H9 (cell line): ENCODE data around the gene CDH4. TPM values are rescaled to one million over a fixed set of nuclear protein-coding genes. Genes with fewer than 3 reads are reported as not detected.
A peak's percentile ranks its signal among the peaks of the same experiment; 100 is the strongest.

Experiments
- DNase-seq: peaks from one replicate; pipeline ENCODE4 v3.0.0-alpha.2; 2017
- H2AFZ ChIP-seq: one replicate; pipeline ENCODE4 v1.6.1; 2013; ENCODE audit warnings: mild to moderate bottlenecking, low read length, control low read depth, moderate library complexity
- H2AK5ac ChIP-seq: 2 replicates; pipeline ENCODE4 v1.6.1; 2013; ENCODE audit warnings: low read length, control low read depth, mixed read lengths; ENCODE audit not compliant: insufficient read length
- H2BK120ac ChIP-seq: one replicate; pipeline ENCODE4 v1.6.1; 2013; ENCODE audit warnings: low read depth, mild to moderate bottlenecking, low read length, control low read depth, inconsistent platforms; ENCODE audit not compliant: poor library complexity, severe bottlenecking
- H2BK12ac ChIP-seq: 2 replicates; pipeline ENCODE4 v1.6.1; 2013; ENCODE audit warnings: low read length, control low read depth, mixed read lengths, low read depth; ENCODE audit not compliant: insufficient read length
- H2BK15ac ChIP-seq: 2 replicates; pipeline ENCODE4 v1.6.1; 2013; ENCODE audit warnings: low read depth, low read length, control low read depth
- H2BK20ac ChIP-seq: one replicate; pipeline ENCODE4 v1.6.1; 2013; ENCODE audit warnings: low read depth, mild to moderate bottlenecking, low read length, control low read depth, inconsistent platforms; ENCODE audit not compliant: poor library complexity, severe bottlenecking
- H2BK5ac ChIP-seq: 2 replicates; pipeline ENCODE4 v1.6.1; 2013; ENCODE audit warnings: low read length, control low read depth, mixed read lengths; ENCODE audit not compliant: insufficient read length
- H3K14ac ChIP-seq: 2 replicates; pipeline ENCODE4 v1.6.1; 2013; ENCODE audit warnings: low read length, control low read depth; ENCODE audit not compliant: insufficient read depth
- H3K18ac ChIP-seq: 2 replicates; pipeline ENCODE4 v1.6.1; 2013; ENCODE audit warnings: low read depth, mild to moderate bottlenecking, mixed read lengths, low read length, control low read depth; ENCODE audit not compliant: insufficient read length
- H3K23ac ChIP-seq: 2 replicates; pipeline ENCODE4 v1.6.1; 2013; ENCODE audit warnings: low read length, control low read depth, mixed read lengths, low read depth; ENCODE audit not compliant: insufficient read length
- H3K23me2 ChIP-seq: 2 replicates; pipeline ENCODE4 v1.6.1; 2013; ENCODE audit warnings: low read depth, mild to moderate bottlenecking, mixed read lengths, low read length, control low read depth; ENCODE audit not compliant: insufficient read length, poor library complexity, severe bottlenecking
- H3K27ac ChIP-seq: 2 replicates; pipeline ENCODE4 v1.5.1; 2013; ENCODE audit warnings: low read length, control low read depth, mixed read lengths, low read depth; ENCODE audit not compliant: insufficient read length
- H3K27me3 ChIP-seq: 2 replicates; pipeline ENCODE4 v1.6.1; 2013; ENCODE audit warnings: low read length, control low read depth, inconsistent platforms; ENCODE audit not compliant: insufficient read depth
- H3K4ac ChIP-seq: 2 replicates; pipeline ENCODE4 v1.6.1; 2013; ENCODE audit warnings: low read depth, mild to moderate bottlenecking, control low read depth, inconsistent platforms, low read length, moderate library complexity
- H3K4me1 ChIP-seq: 2 replicates; pipeline ENCODE4 v1.6.1; 2013; ENCODE audit warnings: low read length, control low read depth, inconsistent platforms; ENCODE audit not compliant: insufficient read depth
- H3K4me2 ChIP-seq: 2 replicates; pipeline ENCODE4 v1.6.1; 2013; ENCODE audit warnings: low read length, control low read depth, mixed read lengths; ENCODE audit not compliant: insufficient read length, insufficient read depth
- H3K56ac ChIP-seq: 2 replicates; pipeline ENCODE4 v1.6.1; 2013; ENCODE audit warnings: low read depth, mild to moderate bottlenecking, mixed read lengths, low read length, control low read depth; ENCODE audit not compliant: insufficient read length
- H3K79me1 ChIP-seq: 2 replicates; pipeline ENCODE4 v1.6.1; 2013; ENCODE audit warnings: low read depth, mild to moderate bottlenecking, moderate library complexity, low read length, control low read depth, inconsistent platforms; ENCODE audit not compliant: insufficient read depth, poor library complexity, severe bottlenecking
- H3K79me2 ChIP-seq: 2 replicates; pipeline ENCODE4 v1.6.1; 2013; ENCODE audit warnings: low read length, control low read depth, inconsistent platforms; ENCODE audit not compliant: insufficient read depth
- H3K9ac ChIP-seq: 2 replicates; pipeline ENCODE4 v1.6.1; 2013; ENCODE audit warnings: low read length, control low read depth, mixed read lengths; ENCODE audit not compliant: insufficient read length; ENCODE audit errors: extremely low read depth
- H3K9me3 ChIP-seq: one replicate; pipeline ENCODE4 v1.6.1; 2013; ENCODE audit warnings: low read depth, low read length, inconsistent platforms; ENCODE audit not compliant: control insufficient read depth
- H3T11ph ChIP-seq: one replicate; pipeline ENCODE4 v1.6.1; 2013; ENCODE audit warnings: mild to moderate bottlenecking, low read length, control low read depth, inconsistent platforms
- H4K20me1 ChIP-seq: one replicate; pipeline ENCODE4 v1.6.1; 2013; ENCODE audit not compliant: control insufficient read depth, insufficient read length, insufficient read depth
- H4K5ac ChIP-seq: 2 replicates; pipeline ENCODE4 v1.6.1; 2013; ENCODE audit warnings: low read depth, mild to moderate bottlenecking, mixed read lengths, low read length, control low read depth; ENCODE audit not compliant: insufficient read length
- H4K8ac ChIP-seq: replicated peaks from 2 replicates; pipeline ENCODE4 v1.6.1; 2013; ENCODE audit warnings: low read length, control low read depth, mixed read lengths, low read depth; ENCODE audit not compliant: insufficient read length
- H4K91ac ChIP-seq: 2 replicates; pipeline ENCODE4 v1.6.1; 2013; ENCODE audit warnings: low read depth, mild to moderate bottlenecking, moderate library complexity, mixed read lengths, low read length, control low read depth; ENCODE audit not compliant: insufficient read length
- H3K27ac Mint-ChIP-seq, 3 experiments: 2 replicates in 2 of 3; 3 replicates in 1 of 3; pipeline ENCODE4 v1.8.0; 2020 to 2021; ENCODE audit warnings: mixed read lengths in 3 of 3, mild to moderate bottlenecking in 1 of 3, moderate library complexity in 1 of 3
- H3K27me3 Mint-ChIP-seq: 2 replicates; pipeline ENCODE4 v1.8.0; 2021; ENCODE audit warnings: low read depth, mild to moderate bottlenecking, moderate library complexity, mixed read lengths
- H3K36me3 Mint-ChIP-seq, 3 experiments: 2 replicates in 2 of 3; 3 replicates in 1 of 3; pipeline ENCODE4 v1.8.0; 2020 to 2021; ENCODE audit warnings: low read depth in 3 of 3, mixed read lengths in 3 of 3; ENCODE audit not compliant: insufficient read depth in 1 of 3
- H3K4me1 Mint-ChIP-seq, 2 experiments: 2 replicates each; pipeline ENCODE4 v1.8.0; 2020; ENCODE audit warnings: mixed read lengths in 2 of 2
- H3K4me3 Mint-ChIP-seq, 2 experiments: 2 replicates in 1 of 2; 3 replicates in 1 of 2; pipeline ENCODE4 v1.8.0; 2020 to 2021; ENCODE audit warnings: mild to moderate bottlenecking in 2 of 2, mixed read lengths in 2 of 2, moderate library complexity in 1 of 2
- H3K9me3 Mint-ChIP-seq, 2 experiments: 2 replicates in 1 of 2; 3 replicates in 1 of 2; pipeline ENCODE4 v1.8.0; 2020; ENCODE audit warnings: mild to moderate bottlenecking in 2 of 2, mixed read lengths in 2 of 2, moderate library complexity in 1 of 2
- CTCF ChIP-seq: fragments of 200-600 bp; sonication (generic); conservative IDR thresholded peaks from 3 replicates; pipeline ENCODE4 v1.8.0; 2021; ENCODE audit warnings: antibody characterized with exemption, mild to moderate bottlenecking
- WGBS: extraction: QIAGEN DNeasy Blood & Tissue Kit; methylation state at CpG from one replicate; pipeline ENCODE4 v1.1.7; 2013; ENCODE audit warnings: missing lambda C conversion rate, low lambda C conversion rate, mixed read lengths; ENCODE audit not compliant: insufficient read length; ENCODE audit errors: extremely low coverage; 5-methylcytosine and 5-hydroxymethylcytosine counted together
- total RNA-seq: library from RNA; stranded (reverse); gene quantifications from 2 replicates; pipeline ENCODE4 v1.2.1, GENCODE V29; 2021

The CDH4 gene
- total RNA-seq, 1 experiment from 2014 or later: 3.0 TPM

GRCh38 chr20:61752576-61752975 lies 500.5 kb downstream of the CDH4 start:
- Histone ChIP-seq H2BK5ac (no peak overlapping the region), H3K27me3 (no peaks in the 10 kb centered on the region), H3T11ph (no peak overlapping the region), H3K18ac (no peak overlapping the region), H3K27ac (no peak overlapping the region), H3K4me2 (no peak overlapping the region), H3K23ac (no peak overlapping the region), H3K4me1 (peaks cover 1% of the 10 kb centered on the region), H3K9me3 (no peaks in the 10 kb centered on the region), H2BK12ac (no peak overlapping the region), H3K23me2 (no peaks in the 10 kb centered on the region), H2BK20ac (no peak overlapping the region), H4K8ac (no peak overlapping the region), H2AFZ (no peak overlapping the region), H2AK5ac (peak overlapping the region; percentile 26), H4K5ac (no peak overlapping the region), H4K91ac (no peak overlapping the region), H4K20me1 (peaks cover 2% of the 10 kb centered on the region), H3K14ac (no peak overlapping the region), H3K56ac (no peak overlapping the region), H3K4ac (no peak overlapping the region), H3K9ac (no peak overlapping the region), H2BK15ac (no peak overlapping the region), H3K79me2 (no peaks in the 10 kb centered on the region), H3K79me1 (no peaks in the 10 kb centered on the region), H2BK120ac (no peak overlapping the region)
- peaks cover 13% of the 10 kb centered on the region in 2 experiments for H3K9me3 Mint-ChIP-seq
- no peak overlapping the region for H3K4me3 Mint-ChIP-seq
- H3K27me3 Mint-ChIP-seq: peaks cover 31% of the 10 kb centered on the region
- TF ChIP-seq CTCF: no peak
- no CpG with 5 or more reads among the region's 8 CpGs for WGBS
- no peak for DNase-seq
- peaks cover 11 to 12% of the 10 kb centered on the region in 2 experiments for H3K4me1 Mint-ChIP-seq
- H3K36me3 Mint-ChIP-seq: 0 out of 7 replicates have a peak, but pooled peaks cover 0 to 7% (median 0%) of the 10 kb centered on the region in 3 experiments
- no peak overlapping the region; a peak in 1 of 7 replicates for H3K27ac Mint-ChIP-seq
